Neural cell (in vitro differentiated cells): ENCODE measurements around the gene SYT17. TPM values are rescaled to one million over a fixed set of nuclear protein-coding genes. Genes with fewer than 3 reads are reported as not detected.

Experiments
- H2AFZ ChIP-seq: fragments of 200-600, 300-800 bp; sonication (generic), shearing (Covaris generic); 2 replicates; pipeline ENCODE4 v1.6.0; 2014; ENCODE audit warnings: low read depth, mild to moderate bottlenecking, antibody characterized with exemption, low read length, moderate library complexity
- H3F3A ChIP-seq: fragments of 200-600 bp; shearing (Covaris generic); 2 replicates; pipeline ENCODE4 v1.6.1; 2016; ENCODE audit warnings: mild to moderate bottlenecking, moderate library complexity, mixed read lengths, antibody characterized with exemption, low read length; ENCODE audit not compliant: insufficient read depth, poor library complexity, severe bottlenecking
- H3K27ac ChIP-seq: fragments of 200-600, 300-800 bp; sonication (generic), shearing (Covaris generic); 2 replicates; pipeline ENCODE4 v1.5.1; 2014; ENCODE audit warnings: mild to moderate bottlenecking, low read length, moderate library complexity
- H3K27me3 ChIP-seq: fragments of 300-800, 200-600 bp; sonication (generic), shearing (Covaris generic); 2 replicates; pipeline ENCODE4 v1.6.0; 2014; ENCODE audit warnings: mild to moderate bottlenecking, low read depth, low read length, moderate library complexity; ENCODE audit not compliant: insufficient read depth
- H3K36me3 ChIP-seq: fragments of 300-800, 200-600 bp; sonication (generic), shearing (Covaris generic); 2 replicates; pipeline ENCODE4 v1.5.1; 2014; ENCODE audit warnings: mild to moderate bottlenecking, antibody characterized with exemption, low read length, moderate library complexity; ENCODE audit not compliant: insufficient read depth
- H3K4me2 ChIP-seq: fragments of 300-800, 200-600 bp; sonication (generic), shearing (Covaris generic); 2 replicates; pipeline ENCODE4 v1.6.0; 2014; ENCODE audit warnings: mild to moderate bottlenecking, low read length
- H3K4me3 ChIP-seq: fragments of 300-800, 200-600 bp; sonication (generic), shearing (Covaris generic); 2 replicates; pipeline ENCODE4 v1.5.1; 2014; ENCODE audit warnings: mild to moderate bottlenecking, low read length, moderate library complexity
- H3K79me2 ChIP-seq: fragments of 200-600 bp; shearing (Covaris generic); replicated peaks from 2 replicates; pipeline ENCODE4 v1.6.0; 2014; ENCODE audit warnings: mild to moderate bottlenecking, low read length, moderate library complexity; ENCODE audit not compliant: insufficient read depth
- H3K9ac ChIP-seq: fragments of 300-800, 200-600 bp; sonication (generic), shearing (Covaris generic); 2 replicates; pipeline ENCODE4 v1.6.1; 2016; ENCODE audit warnings: mild to moderate bottlenecking, low read length, mixed read lengths
- H3K9me2 ChIP-seq: fragments of 200-600 bp; shearing (Covaris generic); 2 replicates; pipeline ENCODE4 v1.6.1; 2016; ENCODE audit warnings: mild to moderate bottlenecking, low read length, mixed read lengths; ENCODE audit not compliant: insufficient read depth
- H3K9me3 ChIP-seq: fragments of 200-600, 300-800 bp; sonication (generic), shearing (Covaris generic); 2 replicates; pipeline ENCODE4 v1.6.1; 2016; ENCODE audit warnings: mild to moderate bottlenecking, mixed run types, low read length, moderate library complexity, mixed read lengths
- H4K20me1 ChIP-seq: fragments of 200-600 bp; shearing (Covaris generic); 2 replicates; pipeline ENCODE4 v1.6.1; 2016; ENCODE audit warnings: mild to moderate bottlenecking, mixed run types; ENCODE audit not compliant: insufficient read depth
- CTCF ChIP-seq: fragments of 450-650 bp; IDR thresholded peaks from 2 replicates; pipeline ENCODE4 v1.5.1; 2014; ENCODE audit warnings: antibody characterized with exemption, mild to moderate bottlenecking, moderate library complexity; ENCODE audit not compliant: poor library complexity, severe bottlenecking
- EP300 ChIP-seq: fragments of 450-650 bp; conservative IDR thresholded peaks from 2 replicates; pipeline ENCODE4 v1.6.1; 2014; ENCODE audit warnings: antibody characterized with exemption, mild to moderate bottlenecking, moderate library complexity; ENCODE audit not compliant: poor library complexity, severe bottlenecking
- EZH2 ChIP-seq: fragments of 200-600, 300-800 bp; shearing (Covaris generic), sonication (generic); IDR thresholded peaks from 2 replicates; pipeline ENCODE4 v1.6.1; 2014; ENCODE audit warnings: antibody characterized with exemption, low read length, borderline replicate concordance, mild to moderate bottlenecking; ENCODE audit not compliant: insufficient read depth, poor library complexity, severe bottlenecking
- MXI1 ChIP-seq: fragments of 450-650 bp; conservative IDR thresholded peaks from 2 replicates; pipeline ENCODE4 v1.6.1; 2014; ENCODE audit warnings: antibody characterized with exemption, mild to moderate bottlenecking; ENCODE audit not compliant: poor library complexity, severe bottlenecking
- POLR2AphosphoS5 ChIP-seq: IDR thresholded peaks from 2 replicates; pipeline ENCODE4 v1.6.1; 2012
- RAD21 ChIP-seq: fragments of 450-650 bp; conservative IDR thresholded peaks from 2 replicates; pipeline ENCODE4 v1.6.1; 2014; ENCODE audit warnings: antibody characterized with exemption, mild to moderate bottlenecking, moderate library complexity
- REST ChIP-seq: IDR thresholded peaks from 2 replicates; pipeline ENCODE4 v1.6.1; 2012; ENCODE audit warnings: borderline replicate concordance
- SMC3 ChIP-seq: fragments of 450-650 bp; conservative IDR thresholded peaks from 2 replicates; pipeline ENCODE4 v1.6.1; 2014; ENCODE audit warnings: antibody characterized with exemption, mild to moderate bottlenecking, moderate library complexity; ENCODE audit not compliant: poor library complexity
- TAF1 ChIP-seq: IDR thresholded peaks from 2 replicates; pipeline ENCODE4 v1.6.1; 2012; ENCODE audit warnings: low read depth
- polyA plus RNA-seq: library from polyadenylated mRNA; depleted of rRNA; stranded (reverse); fragments of >200 nt; gene quantifications from 2 replicates; pipeline ENCODE4 v1.2.3, GENCODE V29; 2014

SYT17 gene
- polyA plus RNA-seq, 1 donor from 2014 or later = 3.0 TPM

- Histone ChIP-seq H3K9me2 (no peaks in the 10 kb centered on the region), H3K9me3 (no peaks in the 10 kb centered on the region), H3K27ac (no peak overlapping the region)
Measured at GRCh38 chr16:19128454-19129200, 39.4 kb upstream of the SYT17 start.

GRCh38 chr16:19130385-19130784, 37.7 kb upstream of the SYT17 start:
- Histone ChIP-seq H2AFZ (no peak overlapping the region), H3F3A (no peaks in the 10 kb centered on the region), H3K9me2 (no peaks in the 10 kb centered on the region), H3K9me3 (no peaks in the 10 kb centered on the region), H3K79me2 (no peaks in the 10 kb centered on the region), H3K9ac (no peak overlapping the region), H4K20me1 (no peaks in the 10 kb centered on the region), H3K27me3 (no peaks in the 10 kb centered on the region), H3K27ac (no peak overlapping the region), H3K4me3 (no peak overlapping the region), H3K4me2 (no peak overlapping the region), H3K36me3 (no peaks in the 10 kb centered on the region)
- TF ChIP-seq POLR2AphosphoS5 (no peak), EZH2 (no peak), REST (no peak), CTCF (no peak), RAD21 (no peak)

More at GRCh38 chr16:19128454-19129200, 39.4 kb upstream of the SYT17 start:
- Histone ChIP-seq H3K79me2 (no peaks in the 10 kb centered on the region), H4K20me1 (no peaks in the 10 kb centered on the region), H3K4me2 (no peak overlapping the region), H3F3A (no peaks in the 10 kb centered on the region), H3K36me3 (no peaks in the 10 kb centered on the region), H3K4me3 (no peak overlapping the region), H3K9ac (no peak overlapping the region), H3K27me3 (no peaks in the 10 kb centered on the region), H2AFZ (no peak overlapping the region)
- TF ChIP-seq TAF1 (no peak), POLR2AphosphoS5 (no peak), EP300 (no peak), REST (no peak), RAD21 (no peak), MXI1 (no peak), SMC3 (no peak), CTCF (no peak), EZH2 (no peak)
